NCI-H345 treated with DMSO at 0.1 percent for 48 hours (cell line): Measurements from ENCODE around the gene HAPSTR1.
"Not testable (repeated sequence)": the region's sequence is repeated elsewhere in the genome, so short reads cannot be mapped to it uniquely, and the experiment has no call there.

ENCODE experiments used
- DNase-seq: peaks from one replicate; lab custom pipeline; 2025; ENCODE audit not compliant: unreplicated experiment; lab: John Stamatoyannopoulos, UW

HAPSTR1 gene

GRCh38 chr16:9090960-9091866 is at the start of gene HAPSTR1:
TSS of gene HAPSTR1 (plus strand) at chr16:9091644. CDS start at chr16:9092045, 401 bp downstream.
- peak; percentile 98 for DNase-seq

DNA sequence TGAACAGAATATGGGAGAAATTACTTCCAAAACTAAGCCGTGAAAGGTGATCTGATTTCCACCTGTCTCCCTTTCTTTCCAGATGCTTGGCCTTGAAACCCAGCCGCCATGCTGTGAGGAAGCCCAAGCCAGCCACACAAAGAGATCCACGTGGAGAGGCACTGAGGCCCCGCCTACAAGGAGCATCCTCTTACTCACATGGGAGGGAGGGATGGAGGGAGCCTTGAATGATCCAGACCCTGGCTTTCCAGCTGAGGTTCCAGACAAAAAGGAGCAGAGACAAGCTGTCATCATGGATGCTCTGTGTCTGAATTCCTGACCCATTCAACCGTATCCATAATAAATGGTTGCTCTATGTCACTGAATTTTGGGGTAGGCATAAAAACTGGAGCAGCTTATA is 48.9 kb upstream of the HAPSTR1 start:
- DNase-seq, result no peak

- no peak for DNase-seq
Measured at GRCh38 chr16:9042964-9043680, 48.3 kb upstream of the HAPSTR1 start.

DNA sequence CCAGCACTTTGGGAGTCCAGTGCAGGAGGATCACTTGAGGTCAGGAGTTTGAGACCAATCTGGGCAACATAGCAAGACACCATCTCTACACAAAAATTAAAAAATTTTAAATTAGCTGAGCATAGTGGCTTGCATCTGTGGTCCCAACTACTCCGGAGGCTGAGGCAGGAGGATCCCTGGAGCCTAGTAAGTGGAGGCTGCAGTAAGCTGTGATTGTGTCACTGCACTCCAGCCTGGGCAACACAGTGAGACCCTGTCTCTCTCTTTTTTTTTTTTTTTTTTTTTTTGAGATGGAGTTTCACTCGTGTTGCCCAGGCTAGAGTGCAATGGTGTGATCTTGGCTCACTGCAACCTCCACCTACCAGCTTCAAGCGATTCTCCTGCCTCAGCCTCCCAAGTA is 45.9 kb upstream of the HAPSTR1 start:
- DNase-seq, result not testable (repeated sequence)

- no peak for DNase-seq
Measured at GRCh38 chr16:9046667-9047055, 44.8 kb upstream of the HAPSTR1 start.

DNA sequence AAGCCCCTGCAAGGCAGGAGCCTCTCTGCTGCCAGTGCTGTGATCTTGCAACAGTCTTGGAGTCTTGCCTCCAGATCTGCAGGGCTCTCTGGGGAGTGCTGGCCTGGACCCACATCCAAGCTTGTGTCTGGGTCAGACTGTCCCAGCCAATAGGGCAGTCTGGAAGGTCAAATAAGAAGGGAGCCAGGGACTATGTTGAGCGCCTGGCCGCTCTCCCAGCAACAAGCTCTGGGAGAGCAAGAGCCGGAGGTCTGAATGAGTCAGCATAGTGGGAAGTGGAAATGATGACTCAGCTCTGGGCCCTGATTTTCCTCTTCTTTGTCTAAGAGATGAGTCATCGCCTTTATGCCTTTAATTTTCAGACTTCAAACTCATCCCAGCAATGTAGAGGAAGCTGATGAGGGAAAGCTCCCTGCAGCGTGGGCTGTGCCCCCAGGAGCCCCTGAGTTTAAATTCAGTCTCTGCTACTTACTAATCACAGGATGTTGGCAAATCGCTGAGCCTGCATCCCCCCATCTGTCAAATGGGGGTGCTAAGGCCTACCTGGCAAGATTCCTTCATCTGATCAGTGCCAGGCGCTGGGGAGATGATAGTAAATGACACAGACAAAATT is 43.6 kb upstream of the HAPSTR1 start:
- no peak for DNase-seq

- DNase-seq, result no peak
Measured at GRCh38 chr16:9048302-9048700, 43.1 kb upstream of the HAPSTR1 start.

DNA sequence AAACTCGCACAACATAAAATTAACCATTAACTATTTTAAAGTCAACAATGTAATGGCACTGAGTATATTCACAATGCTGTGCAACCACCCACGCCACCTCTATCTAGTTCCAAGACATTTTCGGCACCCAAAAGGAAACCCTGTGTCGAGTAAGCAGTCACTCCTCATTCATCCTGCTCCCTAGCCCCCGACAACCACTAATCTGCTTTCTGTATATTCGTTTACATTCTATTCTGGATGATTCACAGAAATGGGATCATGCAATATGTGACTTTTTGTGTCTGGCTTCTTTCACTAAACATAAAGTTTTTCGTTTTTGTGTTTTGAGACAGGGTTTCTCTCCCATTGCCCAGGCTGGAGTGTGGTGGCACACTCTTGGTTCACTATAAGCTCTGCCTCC is 42.2 kb upstream of the HAPSTR1 start:
- DNase-seq, result no peak

DNA sequence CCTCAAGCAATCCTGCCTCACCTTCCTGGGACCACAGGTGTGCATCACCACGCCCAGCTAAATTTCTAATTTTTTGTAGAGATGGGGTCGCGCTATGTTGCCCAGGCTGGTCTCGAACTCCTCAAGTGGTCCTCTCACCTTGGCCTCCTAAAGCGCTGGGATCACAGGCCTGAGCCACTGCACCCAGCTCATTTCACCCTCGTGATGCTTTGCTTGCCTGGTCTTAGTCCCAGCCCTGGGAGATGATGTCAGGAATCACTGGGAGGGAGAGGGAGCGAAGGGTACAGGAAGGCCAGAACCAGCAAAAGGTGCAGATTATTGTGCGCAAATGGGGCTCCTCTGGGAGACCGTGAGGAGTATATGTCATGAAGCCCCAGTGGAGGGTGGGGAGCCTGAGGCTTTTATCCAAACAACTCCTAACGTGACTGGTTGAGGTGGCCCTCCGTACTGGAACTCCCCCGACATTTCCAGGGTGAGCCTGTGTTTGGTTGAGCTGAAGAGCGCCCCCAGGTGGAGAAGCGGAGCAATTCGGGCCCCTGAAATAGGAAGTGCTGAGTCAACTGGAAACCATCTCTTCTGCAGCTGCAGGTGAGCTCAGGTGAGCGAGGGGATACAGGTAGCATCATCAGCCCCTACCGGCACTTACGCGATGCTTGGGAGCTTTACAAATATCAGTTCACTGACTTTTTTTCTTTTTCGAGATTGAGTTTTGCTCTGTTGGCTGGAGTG is 41.2 kb upstream of the HAPSTR1 start:
- no peak for DNase-seq

DNA sequence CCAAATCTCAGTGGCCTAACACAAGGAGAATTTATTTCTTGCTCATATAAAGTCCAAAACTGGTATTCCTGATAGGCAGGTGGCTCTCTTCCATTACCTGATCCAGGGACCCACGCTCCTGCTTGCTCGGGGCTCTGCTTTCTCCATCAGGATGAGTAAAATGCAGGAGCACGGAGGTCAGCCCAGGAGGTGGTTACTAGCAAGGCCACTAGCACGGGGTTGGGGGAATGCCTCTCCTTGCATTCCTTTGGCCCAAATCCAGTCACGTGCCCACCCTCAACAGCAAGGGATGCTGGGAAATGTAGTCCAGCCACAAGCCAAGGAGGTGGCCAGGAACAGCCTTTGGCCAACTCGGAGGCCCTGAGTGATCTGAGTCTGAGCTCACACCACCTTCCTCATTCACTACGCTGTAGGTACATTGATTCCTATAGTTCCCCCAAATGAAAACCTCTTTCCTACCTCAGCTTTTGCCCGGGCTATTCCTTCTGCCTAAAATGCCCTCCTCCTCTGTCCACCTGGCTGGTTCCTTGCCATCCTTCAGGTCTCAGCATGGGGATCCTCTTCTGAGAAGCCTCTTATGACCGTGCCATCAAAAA is 38.3 kb upstream of the HAPSTR1 start:
- DNase-seq, result no peak

- DNase-seq, result no peak
Measured at GRCh38 chr16:9054460-9054859, 37.0 kb upstream of the HAPSTR1 start.

GRCh38 chr16:9055115-9055514 is 36.3 kb upstream of the HAPSTR1 start:
- no peak for DNase-seq

- no peak for DNase-seq
Measured at GRCh38 chr16:9055661-9056060, 35.8 kb upstream of the HAPSTR1 start.

GRCh38 chr16:9056061-9056460 is 35.4 kb upstream of the HAPSTR1 start:
- DNase-seq, result no peak

GRCh38 chr16:9058211-9058610 is 33.2 kb upstream of the HAPSTR1 start:
- DNase-seq, result no peak

DNA sequence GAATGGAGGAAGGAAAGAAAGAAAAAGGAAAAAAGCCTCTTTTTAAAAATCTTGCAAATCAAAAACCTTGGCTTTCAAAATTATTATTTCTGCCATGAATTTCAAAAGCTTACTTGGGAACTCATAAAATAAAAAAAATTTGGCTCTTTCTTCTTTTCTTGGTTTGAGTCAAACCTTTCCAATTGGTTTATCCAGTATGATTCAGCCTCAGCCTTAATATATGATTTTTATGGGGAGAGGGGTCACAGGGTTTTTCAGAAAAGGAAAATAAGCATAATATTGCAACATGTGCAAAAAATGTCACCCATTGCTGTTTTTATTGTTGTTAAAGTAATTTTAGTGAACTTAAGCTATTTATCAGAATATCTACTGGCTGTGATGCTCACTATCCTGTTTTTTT is 31.2 kb upstream of the HAPSTR1 start:
- DNase-seq, result no peak

- DNase-seq, result no peak
Measured at GRCh38 chr16:9061358-9061813, 30.1 kb upstream of the HAPSTR1 start.

DNA sequence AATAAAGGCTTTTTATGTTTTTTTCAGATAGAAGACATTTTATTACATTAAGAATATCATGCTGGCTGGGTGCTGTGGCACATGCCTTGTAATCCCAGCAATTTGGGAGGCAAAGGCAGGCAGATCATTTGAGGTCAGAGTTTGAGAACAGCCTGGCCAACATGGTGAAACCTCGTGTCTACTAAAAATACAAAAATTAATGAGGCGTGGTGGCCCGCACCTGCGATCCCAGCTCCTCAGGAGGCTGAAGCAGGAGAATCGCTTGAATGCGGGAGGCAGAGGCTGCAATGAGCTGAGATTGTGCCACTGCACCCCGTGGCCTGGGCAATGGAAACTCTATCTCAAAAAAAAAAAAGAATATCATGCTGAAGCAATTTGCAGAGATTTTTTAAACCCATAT is 29.1 kb upstream of the HAPSTR1 start:
- DNase-seq, result no peak

DNA sequence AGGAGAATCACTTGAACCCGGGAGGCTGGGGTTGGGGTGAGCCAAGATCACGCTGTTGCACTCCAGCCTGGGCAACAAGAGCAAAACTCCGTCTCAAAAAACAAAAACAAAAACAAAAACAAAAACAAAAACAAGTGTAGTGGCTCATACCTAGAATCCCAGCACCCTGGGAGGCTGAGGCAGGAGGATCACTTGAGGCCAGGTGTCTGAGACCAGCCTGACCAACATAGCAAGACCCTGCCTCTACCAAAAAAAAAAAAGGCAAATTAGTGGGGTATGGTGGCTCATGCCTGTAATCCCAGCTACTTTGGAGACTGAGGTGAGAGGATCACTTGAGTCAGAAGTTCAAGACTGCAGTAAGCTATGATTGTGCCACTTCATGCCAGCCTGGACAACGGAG is 26.4 kb upstream of the HAPSTR1 start:
- no peak for DNase-seq

DNA sequence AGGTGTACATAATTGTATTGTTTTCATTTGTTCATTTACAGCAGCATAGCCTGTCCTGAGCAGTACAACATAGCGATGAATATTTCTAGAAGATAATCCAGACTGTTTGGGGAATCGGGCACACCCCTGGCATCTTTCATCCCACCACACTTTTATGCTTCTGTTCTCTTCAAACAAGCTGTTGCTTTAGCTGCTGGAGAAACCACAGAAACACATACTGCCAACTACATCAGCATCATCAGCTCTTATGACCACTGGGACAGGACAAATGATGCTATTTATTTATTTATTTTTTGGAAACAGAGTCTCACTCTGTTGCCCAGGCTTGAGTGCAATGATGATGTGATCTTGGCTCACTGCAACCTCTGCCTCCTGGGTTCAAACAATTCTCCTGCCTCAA is 22.6 kb upstream of the HAPSTR1 start:
- no peak for DNase-seq

DNA sequence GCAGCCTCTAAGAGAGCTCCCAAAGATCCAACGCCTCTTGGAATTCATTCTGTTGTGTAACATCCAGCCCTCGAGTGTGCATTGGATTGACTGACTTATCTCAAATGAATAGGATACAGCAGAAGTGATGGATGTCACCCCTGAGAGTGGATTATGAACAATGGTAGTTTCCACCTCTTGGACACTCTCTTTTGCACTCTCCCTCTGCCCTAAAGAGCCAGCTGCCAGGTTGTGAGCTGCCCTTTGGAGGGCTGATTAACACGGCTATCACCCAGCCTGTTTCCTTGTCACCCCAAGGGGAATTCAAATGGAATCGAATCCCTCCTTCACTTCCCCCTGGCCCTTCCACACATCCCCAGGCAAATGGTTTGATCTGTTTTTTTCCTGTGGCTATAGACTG is 21.2 kb upstream of the HAPSTR1 start:
- no peak for DNase-seq
